KMS-11 (cell line): ENCODE measurements around the gene PTPRN2.

ENCODE experiments used
- H2AFZ ChIP-seq: fragments of 200-600 bp; sonication (generic); 2 replicates; pipeline ENCODE4 v1.6.1; 2016; ENCODE audit warnings: antibody characterized with exemption, mixed run types, low read depth
- H3K27ac ChIP-seq: fragments of 200-600 bp; sonication (generic); 2 replicates; pipeline ENCODE4 v1.6.1; 2016; ENCODE audit warnings: mild to moderate bottlenecking, mixed run types
- H3K27me3 ChIP-seq: fragments of 200-600 bp; sonication (generic); 2 replicates; pipeline ENCODE4 v1.6.1; 2017; ENCODE audit warnings: mild to moderate bottlenecking, low read depth, mixed run types, moderate library complexity; ENCODE audit not compliant: insufficient read depth
- H3K36me3 ChIP-seq: fragments of 200-600 bp; sonication (generic); 2 replicates; pipeline ENCODE4 v1.6.1; 2017; ENCODE audit warnings: mild to moderate bottlenecking, mixed run types; ENCODE audit not compliant: insufficient read depth
- H3K4me1 ChIP-seq: fragments of 200-600 bp; sonication (generic); 2 replicates; pipeline ENCODE4 v1.6.1; 2016; ENCODE audit warnings: mild to moderate bottlenecking, low read depth, mixed run types; ENCODE audit not compliant: poor library complexity, severe bottlenecking
- H3K4me2 ChIP-seq: fragments of 200-600 bp; sonication (generic); 2 replicates; pipeline ENCODE4 v1.7.0; 2016; ENCODE audit warnings: mild to moderate bottlenecking, mixed run types
- H3K4me3 ChIP-seq: fragments of 200-600 bp; sonication (generic); IDR thresholded peaks from 2 replicates; pipeline ENCODE4 v1.6.1; 2017; ENCODE audit warnings: low read depth, low read length, mixed read lengths; ENCODE audit not compliant: insufficient read depth
- H3K79me2 ChIP-seq: fragments of 200-600 bp; sonication (generic); 2 replicates; pipeline ENCODE4 v1.6.1; 2016; ENCODE audit warnings: low read depth, mixed run types; ENCODE audit not compliant: insufficient read depth
- H3K9ac ChIP-seq: fragments of 200-600 bp; sonication (generic); 2 replicates; pipeline ENCODE4 v1.6.1; 2016; ENCODE audit warnings: mild to moderate bottlenecking, mixed run types
- H4K20me1 ChIP-seq: fragments of 200-600 bp; sonication (generic); 2 replicates; pipeline ENCODE4 v1.6.1; 2016; ENCODE audit warnings: mild to moderate bottlenecking, mixed run types; ENCODE audit not compliant: insufficient read depth
- CTCF ChIP-seq: fragments of 200-600 bp; sonication (generic); conservative IDR thresholded peaks from 2 replicates; pipeline ENCODE4 v1.6.1; 2017; ENCODE audit warnings: low read depth, mild to moderate bottlenecking, antibody characterized with exemption, low read length, moderate library complexity, mixed read lengths

PTPRN2 gene

GRCh38 chr7:158273138-158273651, 314.4 kb downstream of the PTPRN2 start:
- Histone ChIP-seq H3K27me3 (peaks cover 3% of the 10 kb centered on the region; the same call in 1 of the 2 replicates), H4K20me1 (no peaks in the 10 kb centered on the region), H3K79me2 (no peaks in the 10 kb centered on the region), H3K27ac (no peak overlapping the region), H3K4me2 (no peak overlapping the region), H3K4me1 (no peaks in the 10 kb centered on the region), H3K9ac (no peak overlapping the region), H3K36me3 (no peaks in the 10 kb centered on the region), H3K4me3 (no peak overlapping the region), H2AFZ (no peak overlapping the region)
- no peak for TF ChIP-seq CTCF

GRCh38 chr7:158272509-158273137, 315.0 kb downstream of the PTPRN2 start:
- no peaks in the 10 kb centered on the region for H3K79me2 ChIP-seq
- H3K9ac ChIP-seq: no peak overlapping the region
- H3K27me3 ChIP-seq: peaks cover 3% of the 10 kb centered on the region; the same call in 1 of the 2 replicates
- TF ChIP-seq CTCF: no peak
- no peaks in the 10 kb centered on the region for H3K4me1 ChIP-seq
- no peaks in the 10 kb centered on the region for H4K20me1 ChIP-seq
- no peak overlapping the region for H3K27ac ChIP-seq
- no peak overlapping the region for H2AFZ ChIP-seq
- H3K4me3 ChIP-seq: no peak overlapping the region
- H3K36me3 ChIP-seq: no peaks in the 10 kb centered on the region
- no peak overlapping the region for H3K4me2 ChIP-seq

GRCh38 chr7:158272091-158272490, 315.5 kb downstream of the PTPRN2 start:
- TF ChIP-seq CTCF: no peak
- no peak overlapping the region for H3K9ac ChIP-seq
- peaks cover 3% of the 10 kb centered on the region; the same call in 1 of the 2 replicates for H3K27me3 ChIP-seq
- H3K27ac ChIP-seq: no peak overlapping the region
- H3K4me1 ChIP-seq: no peaks in the 10 kb centered on the region
- no peak overlapping the region for H3K4me3 ChIP-seq
- no peak overlapping the region for H2AFZ ChIP-seq
- H3K4me2 ChIP-seq: no peak overlapping the region
- no peaks in the 10 kb centered on the region for H3K79me2 ChIP-seq
- H4K20me1 ChIP-seq: no peaks in the 10 kb centered on the region
- no peaks in the 10 kb centered on the region for H3K36me3 ChIP-seq

- Histone ChIP-seq H3K36me3 (no peaks in the 10 kb centered on the region), H3K27ac (no peak overlapping the region), H4K20me1 (no peaks in the 10 kb centered on the region), H3K79me2 (no peaks in the 10 kb centered on the region), H3K4me3 (no peak overlapping the region), H3K4me2 (no peak overlapping the region), H3K4me1 (no peaks in the 10 kb centered on the region), H3K27me3 (peaks cover 3% of the 10 kb centered on the region; the same call in 1 of the 2 replicates), H2AFZ (no peak overlapping the region), H3K9ac (no peak overlapping the region)
- no peak for TF ChIP-seq CTCF
Measured at GRCh38 chr7:158271646-158272045, 316.0 kb downstream of the PTPRN2 start.
